Sciatic nerve (tissue), 2 donors: ENCODE measurements around the gene MYT1. TPM values are rescaled to one million over a fixed set of nuclear protein-coding genes. Genes with fewer than 3 reads are reported as not detected.

Source experiments
- ATAC-seq: fragments of 200-7000 bp; cut with Tn5 transposase; one replicate; pipeline ENCODE4 v1.9.1; 2020; ENCODE audit warnings: mild to moderate bottlenecking, moderate library complexity
- DNase-seq: peaks from one replicate; pipeline ENCODE4 v3.0.0-alpha.2; 2020; ENCODE audit warnings: low spot score
- intact Hi-C: fragments of 100-400 bp; cut with DNase I; formaldehyde crosslinking; loops from one replicate; pipeline ENCODE4 v1.14.2; 2022
- total RNA-seq: library from RNA; stranded (reverse); fragmentation: NEBNext Ultra II Directional; extraction: Animal tissue kit (Norgen Biotek cat#: 25700); gene quantifications from one replicate; pipeline ENCODE4 v1.2.1, GENCODE V29; 2021
- donor health status: DM: no; HTN: no; CAD: no.
- donor health status: DM: no; HTN: no; CAD: no.

Gene MYT1
- total RNA-seq, 1 donor from 2014 or later, result not detected

DNA sequence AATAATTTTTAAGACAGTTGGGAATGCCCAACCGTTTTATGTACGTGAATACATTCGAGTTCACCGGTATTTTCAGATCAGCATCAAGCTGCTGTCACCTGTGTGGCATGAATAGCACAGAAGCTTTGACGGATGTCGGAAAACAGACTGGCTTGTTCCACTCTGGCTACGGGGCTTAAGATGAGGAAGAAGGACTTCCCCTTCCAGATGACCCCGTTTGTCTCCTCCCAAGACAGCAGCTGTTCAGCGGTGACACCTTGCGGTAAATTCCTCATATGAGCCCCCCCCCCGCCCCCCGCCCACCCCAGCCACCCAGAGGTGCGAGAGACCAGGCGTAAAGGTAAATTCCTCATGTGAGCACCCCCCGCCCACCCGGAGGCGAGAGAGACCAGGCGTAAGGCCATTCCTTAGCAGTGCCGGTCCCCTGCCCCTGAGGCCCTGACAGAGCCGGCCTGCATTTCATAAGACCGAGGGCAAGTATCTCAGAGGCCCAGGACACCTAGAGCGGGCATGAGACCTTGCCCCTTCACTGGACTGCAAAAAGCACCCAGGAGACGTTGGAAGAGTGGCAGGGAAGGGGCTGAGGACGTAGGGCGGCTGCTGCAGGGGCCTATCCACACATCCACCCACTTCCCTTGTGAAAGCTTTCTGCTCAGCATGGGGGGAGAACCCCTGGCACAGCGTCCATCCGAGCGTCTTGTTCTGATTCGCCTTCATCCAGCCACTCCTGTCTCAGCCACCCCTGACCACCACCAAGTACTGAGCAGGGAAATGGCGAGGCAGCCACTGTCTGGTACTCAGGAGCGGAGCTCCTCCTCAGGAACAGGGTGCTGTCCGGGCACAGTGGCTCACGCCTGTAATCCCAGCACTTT, 84.0 kb downstream of the MYT1 start:
- intact Hi-C loops, result no loop called here
- peak; percentile 46 for DNase-seq
- ATAC-seq, result no peak

DNA sequence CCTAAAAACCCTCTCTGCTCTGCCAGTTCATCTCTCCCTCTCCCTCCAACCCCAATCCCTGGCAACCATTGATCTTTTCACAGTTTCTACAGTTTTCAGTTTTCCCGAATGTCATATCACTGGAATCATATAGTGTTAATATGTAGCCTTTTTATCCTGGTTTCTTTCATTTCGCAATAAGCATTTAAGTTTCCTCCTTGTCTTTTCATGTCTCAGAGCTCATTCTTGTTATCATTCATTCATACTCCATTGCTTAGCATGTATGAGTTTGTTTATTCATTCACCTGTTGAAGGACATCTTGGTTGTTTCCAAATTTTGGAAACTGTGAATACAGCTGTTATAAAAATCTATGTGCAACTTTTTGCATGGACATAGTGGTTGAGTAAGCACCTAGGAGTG, 85.8 kb downstream of the MYT1 start:
- intact Hi-C loops, result no loop called here
- DNase-seq (no peak), ATAC-seq (no peak)

GRCh38 chr20:64253000-64253383, 88.7 kb downstream of the MYT1 start:
- DNase-seq (peak; percentile 27), ATAC-seq (no peak)
- intact Hi-C loops, result no loop called here

DNA sequence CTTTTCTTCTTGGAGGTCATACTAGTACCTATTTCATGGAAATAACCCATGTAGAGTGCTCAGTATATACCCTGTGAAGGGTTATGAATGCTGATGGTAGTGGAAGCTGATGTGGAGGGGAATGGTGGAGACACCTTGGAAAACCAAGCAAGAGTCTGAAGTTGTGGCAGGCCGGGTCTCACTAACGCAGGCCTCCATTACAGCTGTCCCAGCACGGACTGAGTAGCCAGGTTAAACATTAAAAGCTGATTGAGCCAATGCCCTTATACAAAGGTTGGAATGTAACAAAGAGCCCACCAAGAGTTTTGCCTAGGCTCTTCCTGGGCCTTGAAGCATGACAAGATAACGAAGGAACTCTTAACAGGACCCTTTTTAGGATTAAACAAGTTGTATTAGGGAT, 89.2 kb downstream of the MYT1 start:
- DNase-seq, result peak; percentile 17
- intact Hi-C loops, result no loop called here
- ATAC-seq, result no peak

DNA sequence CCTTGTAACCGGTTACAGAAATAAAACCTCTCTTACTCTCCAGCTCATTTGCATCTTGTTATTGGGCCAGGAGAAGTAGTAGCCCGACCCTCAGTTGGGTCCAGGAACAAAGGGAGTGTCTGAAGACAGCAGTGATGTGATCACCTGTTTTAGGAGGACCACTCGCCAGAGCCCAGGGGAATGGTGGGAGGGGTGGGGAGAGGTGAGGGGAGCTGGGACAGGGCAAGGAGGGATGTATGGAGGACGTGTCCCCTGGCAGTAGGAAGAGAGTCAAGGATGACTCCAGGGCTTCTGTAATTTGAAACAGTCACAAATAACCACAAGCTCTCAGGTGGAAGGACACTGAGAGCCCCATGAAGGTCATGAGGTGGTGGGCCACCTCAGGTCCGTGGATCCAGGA, 89.9 kb downstream of the MYT1 start:
- ATAC-seq (no peak), DNase-seq (peak; percentile 49)
- intact Hi-C loops, result no loop called here

DNA sequence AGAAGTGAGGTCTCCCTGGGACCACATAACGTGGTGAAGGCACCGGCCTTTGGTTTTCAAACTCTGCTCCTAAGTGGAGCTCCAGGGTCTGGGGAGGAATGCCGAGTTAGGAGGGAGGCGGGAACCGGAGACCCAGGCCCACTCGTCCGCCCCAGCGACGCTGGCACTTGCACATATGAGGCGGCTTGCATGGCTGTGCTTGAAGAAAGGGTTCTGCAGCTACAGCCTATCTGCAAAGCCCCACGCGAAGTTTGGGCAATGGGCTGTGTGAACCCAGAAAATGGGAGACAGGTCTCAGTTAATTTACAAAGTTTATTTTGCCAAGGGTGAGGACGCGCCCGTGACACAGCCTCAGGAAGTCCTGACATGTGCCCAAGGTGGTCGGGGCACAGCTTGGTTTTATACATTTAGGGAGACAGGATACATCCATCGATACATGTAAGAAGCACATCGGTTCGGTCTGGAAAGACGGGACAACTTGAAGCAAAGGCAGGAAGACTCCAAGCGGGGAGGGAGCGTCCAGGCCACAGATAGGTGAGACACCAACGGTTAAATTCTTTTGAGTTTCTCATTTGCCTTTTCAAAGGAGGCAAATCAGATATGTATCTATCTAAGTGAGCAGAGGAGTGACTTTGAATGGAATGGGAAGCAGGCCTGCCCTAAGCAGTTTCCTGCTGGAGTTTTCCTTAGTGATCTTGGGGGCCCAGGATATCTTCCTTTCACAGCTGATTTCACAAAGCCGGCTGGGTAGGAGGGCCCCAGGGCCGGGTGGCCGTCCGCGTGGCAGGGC, 90.5 kb downstream of the MYT1 start:
- peak; percentile 53 for DNase-seq
- ATAC-seq, result no peak
- intact Hi-C loops, result no loop called here

DNA sequence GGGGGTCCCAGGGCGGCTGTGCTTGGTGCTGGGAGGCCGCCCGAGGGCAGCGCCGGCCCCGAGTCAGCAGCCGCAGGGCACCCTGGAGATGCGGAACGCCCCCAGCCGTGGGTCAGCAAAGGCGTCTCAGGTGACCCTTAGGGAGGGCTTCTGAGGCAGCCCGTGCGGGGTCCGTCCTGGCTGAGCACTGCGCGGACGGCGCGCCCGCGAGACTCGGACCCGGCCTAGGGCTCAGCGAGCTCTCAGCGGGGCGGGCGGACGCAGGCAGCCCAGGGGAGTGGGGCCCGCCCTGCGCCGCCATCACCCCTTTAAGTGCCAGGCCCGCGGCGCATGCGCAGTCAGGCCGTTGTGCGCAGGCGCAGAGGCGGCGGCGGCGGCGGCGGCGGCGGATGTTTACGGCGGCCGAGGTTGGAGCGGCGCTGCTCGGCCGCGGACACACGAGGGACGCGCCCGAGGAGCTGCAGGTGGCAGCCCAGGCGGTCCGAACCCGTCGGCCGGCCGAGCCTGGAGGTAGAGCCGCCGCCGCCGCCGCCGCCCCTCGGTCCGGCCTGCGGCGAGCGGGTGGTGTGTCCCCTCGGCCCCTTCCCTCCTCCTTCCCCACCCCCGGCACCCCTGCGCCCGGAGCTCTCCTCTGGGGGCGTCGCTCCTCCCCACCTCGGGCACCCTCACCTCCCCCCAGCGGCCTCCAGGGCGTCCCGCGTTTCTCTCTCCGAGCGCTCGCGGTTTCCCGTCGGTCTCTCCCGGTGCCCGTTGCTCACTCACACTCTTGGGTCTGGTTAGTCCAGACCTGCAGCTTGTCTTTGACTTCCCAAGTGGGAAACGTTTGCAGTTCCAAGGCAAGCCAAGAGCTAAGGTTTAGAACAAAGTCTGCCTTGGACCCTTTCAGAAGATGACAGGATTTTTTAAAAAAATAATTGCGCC, 91.4 kb downstream of the MYT1 start, which contains the start of gene PCMTD2:
PCMTD2 (plus strand) TSS at position 388 of the 921 bp plus-strand sequence. CDS start 4,218 bp downstream, outside the sequence.
- ATAC-seq (peak; percentile 97), DNase-seq (peak; percentile 89)
- intact Hi-C loops, result no loop called here

GRCh38 chr20:64256282-64256935, 92.2 kb downstream of the MYT1 start:
- intact Hi-C loops, result no loop called here
- ATAC-seq, result no peak
- peak; percentile 46 for DNase-seq

DNA sequence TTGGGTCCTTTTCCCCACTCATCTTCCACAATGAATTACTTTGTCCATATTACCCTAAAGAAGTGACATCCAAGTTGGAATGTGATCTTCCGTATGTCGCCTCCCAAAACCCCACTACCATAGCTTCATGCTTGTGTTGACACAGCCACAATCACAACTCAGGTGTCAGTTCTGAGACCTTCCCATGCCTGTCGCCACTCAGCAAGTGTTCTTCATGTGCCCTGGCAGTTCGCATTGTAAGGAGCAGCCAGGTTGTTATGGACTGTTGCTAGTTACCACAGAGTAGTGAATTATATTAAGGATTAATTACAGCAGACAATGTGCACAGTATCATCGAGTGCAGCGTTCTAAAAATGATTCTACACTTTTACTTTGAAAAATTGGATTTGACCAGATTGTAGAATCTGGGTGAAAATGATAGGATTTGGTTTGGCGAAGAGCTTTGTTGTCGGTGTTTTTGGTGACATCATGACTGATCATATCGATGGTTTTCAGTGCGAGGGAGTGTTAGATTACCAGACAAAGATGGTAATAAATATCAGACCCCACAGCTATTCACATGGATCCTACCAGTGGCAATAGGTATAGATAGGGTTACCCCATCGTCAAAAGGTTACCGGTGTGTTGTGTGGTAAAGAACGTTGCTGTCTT, 93.0 kb downstream of the MYT1 start:
- DNase-seq (no peak), ATAC-seq (no peak)
- intact Hi-C loops, result no loop called here

DNA sequence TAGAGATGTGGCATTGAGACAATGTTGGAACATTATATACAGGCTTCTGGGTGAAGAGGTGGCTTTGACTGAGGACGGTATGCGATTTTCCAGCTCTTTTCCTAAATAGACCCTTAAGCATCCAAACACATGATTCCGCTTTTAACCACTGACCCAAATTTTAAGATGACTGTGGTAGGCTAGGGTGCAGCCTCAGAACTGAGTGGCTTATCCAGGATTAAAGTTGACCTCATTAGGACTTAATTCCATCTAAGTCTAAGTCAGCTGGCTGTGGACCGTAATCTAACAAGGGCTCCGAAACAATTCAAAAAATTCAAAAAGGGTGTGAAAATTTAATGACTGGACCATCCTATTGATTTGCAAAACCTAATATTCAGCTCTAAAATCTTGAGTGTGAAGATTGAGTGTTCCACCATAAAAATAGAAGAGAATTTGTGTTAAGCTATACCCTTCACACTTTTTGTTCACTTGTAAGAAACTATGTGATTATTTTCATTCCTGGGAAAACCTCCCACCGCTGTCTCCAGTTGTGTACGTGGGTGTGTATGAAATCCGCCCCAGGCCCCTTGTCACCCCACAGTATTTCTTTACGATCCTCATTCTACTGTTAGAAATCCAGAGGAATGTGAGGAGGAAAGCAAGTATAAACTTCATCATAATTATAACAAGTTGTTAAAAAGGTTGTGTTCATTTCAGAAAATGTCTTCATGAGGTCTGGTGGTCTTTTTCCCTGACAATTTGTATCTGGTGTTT, 94.0 kb downstream of the MYT1 start:
- no peak for DNase-seq
- no peak for ATAC-seq
- intact Hi-C loops, result no loop called here

DNA sequence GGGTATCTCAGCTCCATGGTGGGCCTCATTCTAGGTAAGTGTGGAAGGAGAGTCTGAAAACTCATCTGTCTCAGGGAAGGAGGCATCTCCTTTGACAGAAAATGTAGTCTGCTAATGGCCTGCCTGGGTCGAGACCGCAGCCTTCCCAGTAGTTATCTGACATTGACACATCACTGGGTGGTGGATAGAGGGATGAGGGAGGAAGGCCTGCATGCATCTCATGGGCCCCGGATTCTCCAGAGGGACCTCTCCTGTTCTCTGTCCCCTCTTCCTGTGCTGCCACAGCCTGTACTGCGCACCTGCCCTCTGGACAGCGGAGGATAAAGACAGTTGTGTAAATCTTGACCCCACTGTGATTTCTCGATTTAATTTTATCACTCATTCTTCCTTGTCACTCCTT, 96.0 kb downstream of the MYT1 start:
- DNase-seq (no peak), ATAC-seq (no peak)
- intact Hi-C loops, result no loop called here

- ATAC-seq (peak; percentile 83), DNase-seq (no peak)
- intact Hi-C loops, result no loop called here
These were observed 96.9 kb downstream of the MYT1 start for GRCh38 chr20:64261138-64261537.

DNA sequence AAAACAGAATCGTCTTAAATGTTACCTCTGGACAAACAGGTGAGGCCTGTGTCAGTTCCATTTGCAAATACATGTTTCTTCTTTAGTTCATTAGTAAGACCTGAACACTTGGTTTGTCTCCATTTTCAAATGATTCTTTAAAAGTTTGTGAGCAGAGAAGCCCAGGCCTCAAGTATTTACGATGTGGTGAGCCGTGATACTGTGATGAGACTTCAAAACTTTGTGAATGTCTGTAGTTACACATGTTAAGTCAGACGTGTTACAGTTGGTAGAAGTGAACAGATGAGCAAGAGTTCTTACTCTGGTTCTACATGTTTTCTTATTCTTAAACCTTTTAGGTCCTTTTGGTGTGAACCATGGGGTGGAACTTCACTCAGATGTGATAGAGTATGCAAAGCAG, 99.8 kb downstream of the MYT1 start:
- no peak for ATAC-seq
- no peak for DNase-seq

GRCh38 chr20:64265201-64265600, 100.9 kb downstream of the MYT1 start:
- DNase-seq (no peak), ATAC-seq (no peak)
- intact Hi-C loops, result no loop called here

More for the DNA sequence above, 99.8 kb downstream of the MYT1 start:
- intact Hi-C loops, result no loop called here

DNA sequence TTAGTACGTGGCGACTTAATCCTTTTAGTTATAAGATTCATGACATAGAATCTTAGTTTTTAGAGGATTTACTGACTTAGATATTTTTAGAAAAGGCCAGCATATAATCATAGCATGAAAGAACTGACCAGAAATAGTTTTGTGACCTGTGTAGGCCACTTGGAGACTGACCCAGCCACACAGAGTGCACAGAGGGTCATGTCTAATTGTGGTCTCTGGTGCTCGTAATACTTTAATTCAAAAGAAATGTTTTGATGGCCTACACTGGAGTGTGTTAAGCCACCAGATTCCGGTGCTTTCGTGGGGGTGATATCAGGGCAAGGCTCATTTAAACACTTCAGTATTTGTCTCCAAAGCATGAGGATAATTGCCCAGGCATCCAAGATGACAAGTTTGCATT, 102.7 kb downstream of the MYT1 start:
- intact Hi-C loops, result no loop called here
- ATAC-seq (no peak), DNase-seq (no peak)

DNA sequence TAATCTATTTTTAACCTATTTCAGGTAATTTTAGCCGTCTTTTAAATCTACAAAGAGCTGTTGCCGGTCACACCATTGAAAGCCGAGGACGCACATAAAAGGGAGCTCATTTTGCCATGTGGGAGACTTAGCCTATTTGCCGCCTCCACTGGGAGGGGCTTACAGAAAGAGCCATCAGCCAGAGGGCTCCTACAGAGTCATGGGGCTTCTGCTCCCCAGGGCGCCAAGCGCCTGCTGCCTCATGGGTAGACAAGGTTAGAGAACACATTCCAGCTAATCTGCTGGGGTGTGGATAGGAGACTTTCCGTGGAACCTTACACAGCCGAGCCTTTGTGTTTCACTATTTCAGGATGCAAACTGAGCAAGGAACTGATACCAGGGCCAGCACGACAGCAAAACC, 103.9 kb downstream of the MYT1 start:
- ATAC-seq, result no peak

GRCh38 chr20:64269604-64270411, 105.6 kb downstream of the MYT1 start:
- no peak for DNase-seq
- ATAC-seq, result no peak

More for the DNA sequence above, 103.9 kb downstream of the MYT1 start:
- intact Hi-C loops, result no loop called here
- no peak for DNase-seq

More at GRCh38 chr20:64269604-64270411, 105.6 kb downstream of the MYT1 start:
- intact Hi-C loops, result no loop called here
